ENCODE data around the gene TXNL4A. TPM values are rescaled to one million over a fixed set of nuclear protein-coding genes. Genes with fewer than 3 reads are reported as not detected.
"Not testable (repeated sequence)": the region's sequence is repeated elsewhere in the genome, so short reads cannot be mapped to it uniquely, and the experiment has no call there.

The TXNL4A gene
- total and polyA plus RNA-seq, 2 experiments from 2014 or later = 71.9 to 227 TPM

DNA sequence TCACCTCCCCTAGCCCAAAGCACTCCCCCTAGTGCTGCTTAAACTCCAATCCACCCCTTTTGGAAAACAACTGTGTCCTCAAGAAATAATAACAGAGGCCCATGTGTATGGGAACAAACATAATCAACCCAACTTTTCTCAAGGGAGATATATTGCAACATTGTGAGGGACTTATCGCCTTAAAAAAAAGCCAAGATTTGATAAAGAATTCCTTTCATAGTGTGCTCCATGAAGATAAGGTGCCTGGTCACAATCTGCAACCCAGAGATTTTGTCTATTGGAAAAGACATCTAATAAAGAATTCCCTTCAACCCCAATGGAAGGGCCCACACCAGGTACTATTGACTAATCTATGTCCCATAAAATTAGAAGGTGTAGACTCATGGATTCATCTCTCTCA lies 41.3 kb upstream of the TXNL4A start:
- WGBS (ENCODE audit: low lambda C conversion rate, missing lambda C conversion rate) = 89% methylated on average over 1 of the region's 1 CpG

DNA sequence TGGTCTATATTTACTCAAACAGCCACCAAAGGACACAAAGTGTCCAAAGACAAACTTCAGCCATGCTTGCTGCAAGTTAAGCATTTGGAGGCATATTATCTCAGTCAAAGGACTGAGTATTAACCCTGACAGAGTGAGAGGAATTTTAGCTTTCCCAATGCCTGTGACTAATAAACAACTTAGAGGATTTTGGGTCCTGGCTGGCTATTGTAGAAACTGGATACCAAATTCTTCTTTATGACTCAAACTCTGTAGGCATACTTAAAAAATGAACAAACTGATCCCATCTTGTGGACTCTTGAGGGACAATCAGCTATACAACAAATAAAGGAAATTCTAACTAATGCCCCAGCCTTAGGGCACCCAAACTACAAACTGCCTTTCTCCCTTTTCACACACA lies 39.4 kb upstream of the TXNL4A start:
- not testable (repeated sequence) for H3K4me2 ChIP-seq; H3K79me2 ChIP-seq; H3K27me3 ChIP-seq; DNase-seq (ENCODE audit: low spot score); H2AFZ ChIP-seq; H3K27ac ChIP-seq; H3K4me3 ChIP-seq; H3K36me3 ChIP-seq (replicated peaks; ENCODE audit: insufficient read depth, low read depth); H4K20me1 ChIP-seq (ENCODE audit: insufficient read depth, poor library complexity, severe bottlenecking); H3K9me2 ChIP-seq (replicated peaks; ENCODE audit: insufficient read depth); H3K4me1 ChIP-seq (ENCODE audit: insufficient read depth)
- peaks cover 16% of the 10 kb centered on the region for H3K9me3 ChIP-seq (ENCODE audit: low read depth)

More for the DNA sequence above, 41.3 kb upstream of the TXNL4A start:
- Histone ChIP-seq H3K27ac (no peak overlapping the region), H3K4me3 (no peak overlapping the region), H3K79me2 (peaks cover under 1% of the 10 kb centered on the region), H3K27me3 (no peaks in the 10 kb centered on the region), H2AFZ (no peak overlapping the region), H3K4me1 (ENCODE audit: insufficient read depth) (no peaks in the 10 kb centered on the region), H3K36me3 (replicated peaks; ENCODE audit: insufficient read depth, low read depth) (no peaks in the 10 kb centered on the region), H3K4me2 (no peak overlapping the region), H3K9me2 (replicated peaks; ENCODE audit: insufficient read depth) (no peaks in the 10 kb centered on the region), H3K9me3 (ENCODE audit: low read depth) (peaks cover 2% of the 10 kb centered on the region), H4K20me1 (ENCODE audit: insufficient read depth, poor library complexity, severe bottlenecking) (no peaks in the 10 kb centered on the region)
- TF ChIP-seq EZH2 (IDR thresholded peaks at IDR 0.05; ENCODE audit: borderline replicate concordance) (no peak), EZH2phosphoT487 (IDR thresholded peaks at IDR 0.05; ENCODE audit: low read depth, severe bottlenecking, unreplicated experiment) (no peak)
- TF ChIP-seq, protein P1, sequence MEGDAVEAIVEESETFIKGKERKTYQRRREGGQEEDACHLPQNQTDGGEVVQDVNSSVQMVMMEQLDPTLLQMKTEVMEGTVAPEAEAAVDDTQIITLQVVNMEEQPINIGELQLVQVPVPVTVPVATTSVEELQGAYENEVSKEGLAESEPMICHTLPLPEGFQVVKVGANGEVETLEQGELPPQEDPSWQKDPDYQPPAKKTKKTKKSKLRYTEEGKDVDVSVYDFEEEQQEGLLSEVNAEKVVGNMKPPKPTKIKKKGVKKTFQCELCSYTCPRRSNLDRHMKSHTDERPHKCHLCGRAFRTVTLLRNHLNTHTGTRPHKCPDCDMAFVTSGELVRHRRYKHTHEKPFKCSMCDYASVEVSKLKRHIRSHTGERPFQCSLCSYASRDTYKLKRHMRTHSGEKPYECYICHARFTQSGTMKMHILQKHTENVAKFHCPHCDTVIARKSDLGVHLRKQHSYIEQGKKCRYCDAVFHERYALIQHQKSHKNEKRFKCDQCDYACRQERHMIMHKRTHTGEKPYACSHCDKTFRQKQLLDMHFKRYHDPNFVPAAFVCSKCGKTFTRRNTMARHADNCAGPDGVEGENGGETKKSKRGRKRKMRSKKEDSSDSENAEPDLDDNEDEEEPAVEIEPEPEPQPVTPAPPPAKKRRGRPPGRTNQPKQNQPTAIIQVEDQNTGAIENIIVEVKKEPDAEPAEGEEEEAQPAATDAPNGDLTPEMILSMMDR (IDR thresholded peaks at IDR 0.05; ENCODE audit: poor library complexity) = no peak
- no peak for DNase-seq (ENCODE audit: low spot score)

DNA sequence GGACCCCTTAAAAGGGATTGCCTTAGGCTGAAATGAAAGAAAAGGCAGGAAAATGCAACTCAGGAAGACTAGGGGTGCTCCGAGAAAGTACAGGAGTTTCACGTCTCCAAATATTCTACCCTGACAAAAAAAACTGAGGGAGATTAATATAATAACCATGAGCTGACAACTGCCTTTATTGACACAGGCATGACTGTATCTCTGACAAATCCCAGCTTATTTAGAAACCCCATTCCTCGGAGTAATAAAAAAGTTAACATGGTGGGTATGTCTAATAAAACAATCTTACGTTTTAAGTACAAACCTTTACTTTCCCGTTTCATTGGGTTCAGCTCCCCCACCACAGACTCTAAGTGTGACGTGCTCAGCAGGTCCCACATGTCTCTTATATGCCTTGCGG lies 38.0 kb upstream of the TXNL4A start:
- H3K27ac ChIP-seq = no peak overlapping the region
- no peak overlapping the region for H2AFZ ChIP-seq
- H3K9me3 ChIP-seq (ENCODE audit: low read depth) = peaks cover 29% of the 10 kb centered on the region
- no peak overlapping the region for H3K4me3 ChIP-seq
- no peaks in the 10 kb centered on the region for H3K4me1 ChIP-seq (ENCODE audit: insufficient read depth)
- no peaks in the 10 kb centered on the region for H3K9me2 ChIP-seq (replicated peaks; ENCODE audit: insufficient read depth)
- TF ChIP-seq EZH2phosphoT487 (IDR thresholded peaks at IDR 0.05; ENCODE audit: low read depth, severe bottlenecking, unreplicated experiment) = no peak
- TF ChIP-seq EZH2 (IDR thresholded peaks at IDR 0.05; ENCODE audit: borderline replicate concordance) = no peak
- WGBS (ENCODE audit: low lambda C conversion rate, missing lambda C conversion rate) = 93% methylated on average over 7 of the region's 7 CpGs
- H4K20me1 ChIP-seq (ENCODE audit: insufficient read depth, poor library complexity, severe bottlenecking) = no peaks in the 10 kb centered on the region
- H3K79me2 ChIP-seq = no peaks in the 10 kb centered on the region
- no peaks in the 10 kb centered on the region for H3K27me3 ChIP-seq
- H3K4me2 ChIP-seq = no peak overlapping the region
- H3K36me3 ChIP-seq (replicated peaks; ENCODE audit: insufficient read depth, low read depth) = no peaks in the 10 kb centered on the region
- no peak for DNase-seq (ENCODE audit: low spot score)

DNA sequence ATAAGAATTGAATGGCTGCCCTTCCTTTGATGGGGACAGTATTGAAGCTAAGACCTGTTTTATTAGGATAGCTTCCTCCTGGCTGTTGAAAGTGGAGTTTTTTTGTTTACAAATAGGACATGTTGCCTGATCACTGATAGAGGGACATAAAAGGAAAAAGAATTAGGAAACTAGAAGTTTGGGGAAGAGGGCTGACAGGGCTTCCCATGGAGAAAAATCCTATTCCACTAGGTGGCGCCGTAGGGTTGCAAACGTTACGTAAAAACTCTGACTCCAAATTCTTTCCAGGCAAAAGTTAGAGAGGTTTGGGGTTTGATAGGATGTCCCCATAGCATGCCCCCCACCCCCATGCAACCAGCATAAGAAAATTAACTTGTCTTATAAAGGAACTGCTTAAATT lies 34.8 kb upstream of the TXNL4A start:
- Histone ChIP-seq H3K79me2 (no peaks in the 10 kb centered on the region), H4K20me1 (ENCODE audit: insufficient read depth, poor library complexity, severe bottlenecking) (no peaks in the 10 kb centered on the region), H3K9me3 (ENCODE audit: low read depth) (peaks cover 35% of the 10 kb centered on the region), H3K36me3 (replicated peaks; ENCODE audit: insufficient read depth, low read depth) (no peaks in the 10 kb centered on the region), H3K4me2 (no peak overlapping the region), H2AFZ (no peak overlapping the region), H3K27ac (no peak overlapping the region), H3K9me2 (replicated peaks; ENCODE audit: insufficient read depth) (no peaks in the 10 kb centered on the region), H3K4me3 (no peak overlapping the region), H3K4me1 (ENCODE audit: insufficient read depth) (no peaks in the 10 kb centered on the region), H3K27me3 (no peaks in the 10 kb centered on the region)
- TF ChIP-seq, protein P1 (IDR thresholded peaks at IDR 0.05; ENCODE audit: poor library complexity) = peak; percentile 17
- no peak for TF ChIP-seq EZH2 (IDR thresholded peaks at IDR 0.05; ENCODE audit: borderline replicate concordance)
- 73% methylated on average over 4 of the region's 4 CpGs for WGBS (ENCODE audit: low lambda C conversion rate, missing lambda C conversion rate)
- no peak for DNase-seq (ENCODE audit: low spot score)

DNA sequence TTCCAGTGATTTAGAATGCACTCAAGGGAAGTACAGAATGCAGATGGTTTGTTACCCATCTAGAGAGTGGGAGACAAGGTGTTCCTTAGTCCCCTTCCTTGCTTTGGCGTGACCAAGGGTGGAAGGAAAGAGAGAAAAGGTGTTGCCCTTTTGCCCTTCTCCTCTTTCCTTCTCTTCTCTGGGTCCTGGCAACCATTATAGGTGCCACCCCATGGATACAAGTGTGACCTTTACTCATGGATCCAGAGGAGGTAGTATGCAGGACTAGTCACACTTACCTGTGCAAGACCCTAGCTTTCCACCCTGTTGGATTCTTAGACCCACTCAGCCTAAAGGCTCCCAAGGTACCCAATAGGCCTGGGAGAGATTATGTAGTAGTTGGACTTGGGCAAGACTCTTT lies 34.2 kb upstream of the TXNL4A start:
- no peak overlapping the region for H2AFZ ChIP-seq
- H3K4me1 ChIP-seq (ENCODE audit: insufficient read depth) = no peaks in the 10 kb centered on the region
- no peak overlapping the region for H3K4me2 ChIP-seq
- DNase-seq (ENCODE audit: low spot score) = no peak
- WGBS (ENCODE audit: low lambda C conversion rate, missing lambda C conversion rate) = 50% methylated on average over 1 of the region's 1 CpG
- no peaks in the 10 kb centered on the region for H3K27me3 ChIP-seq
- TF ChIP-seq, protein P1 (IDR thresholded peaks at IDR 0.05; ENCODE audit: poor library complexity) = no peak
- no peak for TF ChIP-seq EZH2phosphoT487 (IDR thresholded peaks at IDR 0.05; ENCODE audit: low read depth, severe bottlenecking, unreplicated experiment)
- TF ChIP-seq EZH2 (IDR thresholded peaks at IDR 0.05; ENCODE audit: borderline replicate concordance) = no peak
- H4K20me1 ChIP-seq (ENCODE audit: insufficient read depth, poor library complexity, severe bottlenecking) = no peaks in the 10 kb centered on the region
- no peak overlapping the region for H3K4me3 ChIP-seq
- H3K27ac ChIP-seq = no peak overlapping the region
- H3K9me3 ChIP-seq (ENCODE audit: low read depth) = peaks cover 35% of the 10 kb centered on the region
- no peaks in the 10 kb centered on the region for H3K9me2 ChIP-seq (replicated peaks; ENCODE audit: insufficient read depth)
- no peaks in the 10 kb centered on the region for H3K36me3 ChIP-seq (replicated peaks; ENCODE audit: insufficient read depth, low read depth)
- no peaks in the 10 kb centered on the region for H3K79me2 ChIP-seq

All from hepatocyte (in vitro differentiated cells).